MG63 (cell line): ENCODE results near the gene SPOCK1. TPM values are rescaled to one million over a fixed set of nuclear protein-coding genes. Genes with fewer than 3 reads are reported as not detected.

Source experiments
- DNase-seq: peaks from one replicate; pipeline ENCODE4 v3.0.0-alpha.2; 2020
- H3K27me3 ChIP-seq: fragments of 250-450 bp; sonication (Bioruptor Pico); 2 replicates; pipeline ENCODE4 v1.5.1; 2020; ENCODE audit warnings: mild to moderate bottlenecking, moderate library complexity
- H3K36me3 ChIP-seq: fragments of 250-450 bp; sonication (Bioruptor Pico); 2 replicates; pipeline ENCODE4 v1.5.1; 2020; ENCODE audit warnings: mild to moderate bottlenecking, moderate library complexity
- H3K4me3 ChIP-seq: fragments of 250-450 bp; sonication (Bioruptor Pico); 2 replicates; pipeline ENCODE4 v1.5.1; 2020; ENCODE audit warnings: mild to moderate bottlenecking, moderate library complexity
- H3K9me3 ChIP-seq: fragments of 250-450 bp; sonication (Bioruptor Pico); 2 replicates; pipeline ENCODE4 v1.5.1; 2020; ENCODE audit warnings: mild to moderate bottlenecking, moderate library complexity
- total RNA-seq: library from RNA; depleted of rRNA; stranded (reverse); fragments of >200 nt; shearing (Covaris generic); gene quantifications from 2 replicates; pipeline ENCODE4 v1.2.3, GENCODE V29; 2014; ENCODE audit warnings: low replicate concordance

Gene SPOCK1
- total RNA-seq, 1 experiment from 2014 or later, result 92.3 TPM

GRCh38 chr5:137022725-137023124 lies 476.4 kb downstream of the SPOCK1 start:
- Histone ChIP-seq H3K27me3 (no peaks in the 10 kb centered on the region), H3K9me3 (no peaks in the 10 kb centered on the region), H3K36me3 (no peaks in the 10 kb centered on the region), H3K4me3 (no peak overlapping the region)
- DNase-seq, result no peak

DNA sequence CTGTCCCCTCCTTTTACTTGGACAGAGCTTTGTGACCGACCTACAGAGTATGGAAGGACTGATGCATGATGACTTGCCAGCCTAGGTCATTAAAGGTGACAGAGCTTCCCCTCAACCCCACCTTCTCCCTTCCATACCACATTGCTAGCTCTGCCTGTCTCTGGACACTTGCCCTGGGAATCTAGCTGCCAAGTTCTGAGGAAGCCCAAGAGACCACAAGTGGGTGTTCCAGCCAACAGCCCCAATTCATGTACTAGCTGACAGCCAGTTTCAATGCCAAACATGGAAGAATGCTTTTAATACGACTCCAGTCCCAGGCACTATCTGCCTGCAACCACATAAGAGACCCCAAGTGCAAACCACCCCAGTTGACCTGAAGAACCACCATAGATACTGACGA lies 477.1 kb downstream of the SPOCK1 start:
- Histone ChIP-seq H3K4me3 (no peak overlapping the region), H3K27me3 (no peaks in the 10 kb centered on the region), H3K36me3 (no peaks in the 10 kb centered on the region), H3K9me3 (no peaks in the 10 kb centered on the region)
- peak; percentile 91 for DNase-seq

DNA sequence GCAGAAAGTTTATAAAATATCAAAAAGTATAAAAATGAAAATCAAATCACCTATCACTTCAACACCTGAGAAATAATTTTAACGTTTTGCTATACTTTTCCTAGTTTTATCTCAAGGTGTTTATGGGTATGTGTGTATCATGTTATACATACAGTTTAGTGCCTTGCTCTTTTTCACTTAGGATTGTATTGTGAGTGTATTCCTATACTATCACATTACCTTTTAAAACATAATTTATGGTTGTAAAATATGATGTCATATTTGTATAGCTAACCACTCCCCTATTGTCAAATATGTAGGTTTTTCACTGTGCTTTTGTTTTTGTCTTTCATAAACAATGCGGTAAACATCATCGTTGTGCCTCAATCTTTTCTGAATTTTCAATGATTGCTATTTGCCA lies 479.9 kb downstream of the SPOCK1 start:
- Histone ChIP-seq H3K4me3 (no peak overlapping the region), H3K27me3 (no peaks in the 10 kb centered on the region), H3K9me3 (no peaks in the 10 kb centered on the region), H3K36me3 (no peaks in the 10 kb centered on the region; the same call in 1 of the 2 replicates)
- DNase-seq, result no peak

GRCh38 chr5:137016783-137017324 lies 482.3 kb downstream of the SPOCK1 start:
- no peak for DNase-seq
- H3K4me3 ChIP-seq, result no peak overlapping the region
- no peaks in the 10 kb centered on the region for H3K27me3 ChIP-seq
- no peaks in the 10 kb centered on the region for H3K9me3 ChIP-seq
- H3K36me3 ChIP-seq, result no peaks in the 10 kb centered on the region; the same call in 1 of the 2 replicates

- H3K4me3 ChIP-seq, result no peak overlapping the region
- no peaks in the 10 kb centered on the region for H3K9me3 ChIP-seq
- no peak for DNase-seq
- H3K27me3 ChIP-seq, result no peaks in the 10 kb centered on the region
- no peaks in the 10 kb centered on the region; the same call in 1 of the 2 replicates for H3K36me3 ChIP-seq
Observed at GRCh38 chr5:137015540-137016116, 483.5 kb downstream of the SPOCK1 start.

- no peaks in the 10 kb centered on the region for H3K9me3 ChIP-seq
- H3K36me3 ChIP-seq, result no peaks in the 10 kb centered on the region; the same call in 1 of the 2 replicates
- H3K4me3 ChIP-seq, result no peak overlapping the region
- no peaks in the 10 kb centered on the region for H3K27me3 ChIP-seq
- DNase-seq, result no peak
Observed at GRCh38 chr5:137014731-137015130, 484.4 kb downstream of the SPOCK1 start.

DNA sequence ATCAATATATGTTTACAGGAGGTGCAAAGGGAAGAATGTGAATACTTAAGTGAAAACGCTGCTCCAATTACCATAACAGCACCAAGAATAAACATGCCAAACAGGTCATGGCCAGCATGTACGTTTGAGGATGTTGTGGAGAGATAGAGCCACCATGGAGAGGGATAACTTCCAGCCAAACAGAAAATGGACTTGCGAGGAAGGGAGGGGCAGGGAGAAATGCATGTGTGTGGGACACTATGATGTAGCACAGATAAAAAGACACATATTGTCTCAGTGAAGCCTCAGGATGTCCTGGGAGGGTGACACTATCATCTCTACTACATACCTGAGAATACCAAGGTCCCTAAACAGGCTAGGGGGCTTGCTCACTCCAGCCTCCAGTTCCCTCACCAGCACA lies 488.9 kb downstream of the SPOCK1 start:
- Histone ChIP-seq H3K27me3 (no peaks in the 10 kb centered on the region), H3K4me3 (no peak overlapping the region), H3K36me3 (no peaks in the 10 kb centered on the region; the same call in 1 of the 2 replicates), H3K9me3 (0 out of 2 replicates have a peak, but pooled peaks cover 5% of the 10 kb centered on the region)
- no peak for DNase-seq

GRCh38 chr5:137004279-137004678 lies 494.8 kb downstream of the SPOCK1 start:
- no peak overlapping the region for H3K4me3 ChIP-seq
- no peak for DNase-seq
- no peaks in the 10 kb centered on the region for H3K27me3 ChIP-seq
- 0 out of 2 replicates have a peak, but pooled peaks cover 5% of the 10 kb centered on the region for H3K9me3 ChIP-seq
- H3K36me3 ChIP-seq, result no peaks in the 10 kb centered on the region

GRCh38 chr5:137001026-137001569 lies 498.0 kb downstream of the SPOCK1 start:
- Histone ChIP-seq H3K27me3 (no peaks in the 10 kb centered on the region), H3K4me3 (no peak overlapping the region), H3K9me3 (0 out of 2 replicates have a peak, but pooled peaks cover 4% of the 10 kb centered on the region), H3K36me3 (no peaks in the 10 kb centered on the region)
- no peak for DNase-seq

GRCh38 chr5:136999787-137000186 lies 499.3 kb downstream of the SPOCK1 start:
- Histone ChIP-seq H3K36me3 (no peaks in the 10 kb centered on the region), H3K27me3 (no peaks in the 10 kb centered on the region), H3K9me3 (no peaks in the 10 kb centered on the region), H3K4me3 (no peak overlapping the region)
- DNase-seq, result no peak

GRCh38 chr5:136998854-136999357 lies 500.2 kb downstream of the SPOCK1 start:
- H3K36me3 ChIP-seq, result no peaks in the 10 kb centered on the region
- no peak overlapping the region for H3K4me3 ChIP-seq
- no peak for DNase-seq
- H3K9me3 ChIP-seq, result no peaks in the 10 kb centered on the region
- H3K27me3 ChIP-seq, result no peaks in the 10 kb centered on the region

GRCh38 chr5:136994154-136994553 lies 505.0 kb downstream of the SPOCK1 start:
- no peaks in the 10 kb centered on the region for H3K27me3 ChIP-seq
- H3K36me3 ChIP-seq, result no peaks in the 10 kb centered on the region
- H3K9me3 ChIP-seq, result no peaks in the 10 kb centered on the region
- no peak for DNase-seq
- no peak overlapping the region for H3K4me3 ChIP-seq

DNA sequence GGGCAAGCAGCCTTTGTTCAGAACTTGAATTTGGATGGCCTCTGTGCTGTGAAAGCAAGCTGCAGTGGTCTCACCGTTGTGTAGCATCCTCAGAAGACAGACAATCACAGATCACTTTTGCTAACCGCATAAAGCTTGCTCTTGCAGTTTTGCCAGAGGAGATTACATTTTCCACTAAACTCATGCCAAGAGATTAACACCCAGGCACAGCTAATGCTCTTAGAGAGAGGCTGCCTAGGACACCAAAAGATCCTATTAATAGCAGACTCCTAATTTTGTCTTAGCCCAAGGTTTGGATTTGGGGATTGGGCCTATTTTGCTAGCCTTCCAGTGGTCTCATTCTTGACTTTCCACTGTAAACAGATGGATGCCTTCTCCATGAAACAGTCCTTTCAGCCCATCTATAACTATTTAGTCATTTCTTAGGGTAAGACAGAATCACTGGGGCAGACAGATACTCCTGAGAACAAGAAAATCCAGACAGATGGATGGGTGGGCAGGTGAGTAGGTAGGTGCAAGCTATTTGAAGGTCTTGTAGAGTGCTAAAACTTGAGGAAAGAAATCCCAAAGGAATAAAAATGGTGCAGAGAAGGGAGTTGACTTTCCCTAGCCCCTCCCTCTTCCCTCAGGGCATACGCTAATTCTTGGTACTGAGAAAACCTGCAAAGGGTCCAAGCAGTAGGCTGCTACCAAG lies 506.2 kb downstream of the SPOCK1 start:
- Histone ChIP-seq H3K27me3 (no peaks in the 10 kb centered on the region), H3K36me3 (peaks cover 4% of the 10 kb centered on the region; the same call in 1 of the 2 replicates), H3K9me3 (no peaks in the 10 kb centered on the region), H3K4me3 (no peak overlapping the region)
- no peak for DNase-seq

DNA sequence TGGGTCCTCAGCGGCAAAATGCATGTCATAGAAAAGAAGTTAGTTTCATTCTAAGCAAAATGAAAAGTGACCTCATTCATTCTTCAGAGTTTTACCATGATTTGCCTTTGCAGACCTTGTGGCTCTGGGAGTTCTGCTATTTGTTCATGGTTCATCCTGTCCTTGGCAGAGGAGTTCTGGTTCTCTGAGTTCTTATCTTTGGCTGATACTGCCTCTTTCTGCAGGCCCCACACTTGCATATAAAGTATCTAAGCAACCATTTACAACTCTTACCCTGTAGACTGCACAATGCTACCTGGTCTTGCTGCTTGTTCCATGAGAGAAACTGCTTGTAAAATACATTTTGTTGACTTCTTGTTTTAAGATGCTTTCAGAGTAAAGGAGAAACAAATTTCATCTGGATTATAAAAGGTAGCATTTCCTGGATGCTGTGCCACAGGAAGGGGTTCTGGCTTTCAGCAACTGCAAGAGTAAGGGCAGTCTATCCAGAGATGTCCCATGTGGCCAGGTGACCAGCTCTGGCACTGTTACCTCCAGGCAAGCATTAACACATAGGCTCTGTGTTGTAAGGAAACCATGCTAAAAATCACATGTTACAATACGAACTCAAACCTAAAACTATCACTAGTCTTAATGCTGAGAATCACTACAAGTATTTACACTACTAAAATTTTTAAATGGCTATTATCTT lies 513.2 kb downstream of the SPOCK1 start:
- no peaks in the 10 kb centered on the region for H3K27me3 ChIP-seq
- DNase-seq, result no peak
- no peak overlapping the region for H3K4me3 ChIP-seq
- peaks cover 15% of the 10 kb centered on the region for H3K36me3 ChIP-seq
- H3K9me3 ChIP-seq, result no peaks in the 10 kb centered on the region

- Histone ChIP-seq H3K27me3 (no peaks in the 10 kb centered on the region), H3K9me3 (no peaks in the 10 kb centered on the region), H3K4me3 (no peak overlapping the region), H3K36me3 (peaks cover 15% of the 10 kb centered on the region)
- DNase-seq, result no peak
Observed at GRCh38 chr5:136984772-136985446, 514.2 kb downstream of the SPOCK1 start.

DNA sequence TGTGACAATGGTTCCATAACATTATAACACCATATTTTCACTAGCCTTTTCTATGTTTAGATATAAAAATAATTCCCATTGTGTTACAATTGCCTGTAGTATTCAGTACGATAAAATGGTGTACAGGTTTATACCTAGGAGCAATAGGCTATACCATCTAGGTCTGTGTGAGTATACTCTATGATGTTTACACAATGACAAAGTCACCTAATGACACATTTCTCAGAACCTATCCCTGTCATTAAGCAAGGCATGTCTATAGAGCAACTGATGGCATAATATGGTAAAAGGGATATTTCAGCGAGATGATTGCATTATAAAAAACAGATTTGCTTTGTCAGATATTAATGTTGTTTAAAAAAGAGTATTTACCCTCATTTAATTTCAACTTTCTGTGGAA lies 517.2 kb downstream of the SPOCK1 start:
- no peaks in the 10 kb centered on the region for H3K9me3 ChIP-seq
- no peak for DNase-seq
- no peaks in the 10 kb centered on the region for H3K27me3 ChIP-seq
- no peak overlapping the region for H3K4me3 ChIP-seq
- H3K36me3 ChIP-seq, result peaks cover 17% of the 10 kb centered on the region
